Fibroblast of pulmonary artery (primary cell): ENCODE data around the gene SLC25A26.
A peak's percentile ranks its signal among the peaks of the same experiment; 100 is the strongest.
"Not testable (repeated sequence)": the region's sequence is repeated elsewhere in the genome, so short reads cannot be mapped to it uniquely, and the experiment has no call there.

Experiments used
- DNase-seq: peaks from one replicate; pipeline ENCODE4 v3.0.0-alpha.2; 2010; ENCODE audit warnings: low read depth
- H3K4me3 ChIP-seq: replicated peaks from 2 replicates; pipeline ENCODE4 v1.5.1; 2011; ENCODE audit warnings: low read depth, mild to moderate bottlenecking, control low read depth, low read length, moderate library complexity
- TF ChIP-seq, protein P1 (sequence below): IDR thresholded peaks from 2 replicates; pipeline ENCODE4 v1.5.1; 2011; ENCODE audit warnings: mild to moderate bottlenecking, control low read depth, low read length, inconsistent platforms; ENCODE audit errors: missing control alignments

The SLC25A26 gene

DNA sequence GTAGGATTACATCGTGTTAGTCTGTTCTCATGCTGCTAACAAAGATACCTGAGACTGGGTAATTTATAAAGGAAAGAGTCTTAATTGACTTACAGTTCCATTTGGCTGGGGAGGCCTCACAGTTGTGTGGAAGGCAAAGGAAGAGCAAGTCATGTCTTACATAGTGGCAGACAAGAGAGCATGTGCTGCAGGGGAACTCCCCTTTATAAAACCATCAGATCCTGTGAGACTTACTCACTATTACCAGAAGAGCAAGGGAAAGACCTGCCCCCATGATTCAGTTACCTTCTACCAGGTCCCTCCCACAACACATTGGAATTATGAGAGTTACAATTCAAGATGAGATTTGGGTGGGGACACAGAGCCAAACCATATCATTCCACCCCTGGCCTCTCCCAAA lies 3.4 kb downstream of the SLC25A26 start:
- no peak for DNase-seq
- no peak overlapping the region for H3K4me3 ChIP-seq
- TF ChIP-seq, protein P1, sequence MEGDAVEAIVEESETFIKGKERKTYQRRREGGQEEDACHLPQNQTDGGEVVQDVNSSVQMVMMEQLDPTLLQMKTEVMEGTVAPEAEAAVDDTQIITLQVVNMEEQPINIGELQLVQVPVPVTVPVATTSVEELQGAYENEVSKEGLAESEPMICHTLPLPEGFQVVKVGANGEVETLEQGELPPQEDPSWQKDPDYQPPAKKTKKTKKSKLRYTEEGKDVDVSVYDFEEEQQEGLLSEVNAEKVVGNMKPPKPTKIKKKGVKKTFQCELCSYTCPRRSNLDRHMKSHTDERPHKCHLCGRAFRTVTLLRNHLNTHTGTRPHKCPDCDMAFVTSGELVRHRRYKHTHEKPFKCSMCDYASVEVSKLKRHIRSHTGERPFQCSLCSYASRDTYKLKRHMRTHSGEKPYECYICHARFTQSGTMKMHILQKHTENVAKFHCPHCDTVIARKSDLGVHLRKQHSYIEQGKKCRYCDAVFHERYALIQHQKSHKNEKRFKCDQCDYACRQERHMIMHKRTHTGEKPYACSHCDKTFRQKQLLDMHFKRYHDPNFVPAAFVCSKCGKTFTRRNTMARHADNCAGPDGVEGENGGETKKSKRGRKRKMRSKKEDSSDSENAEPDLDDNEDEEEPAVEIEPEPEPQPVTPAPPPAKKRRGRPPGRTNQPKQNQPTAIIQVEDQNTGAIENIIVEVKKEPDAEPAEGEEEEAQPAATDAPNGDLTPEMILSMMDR: no peak

DNA sequence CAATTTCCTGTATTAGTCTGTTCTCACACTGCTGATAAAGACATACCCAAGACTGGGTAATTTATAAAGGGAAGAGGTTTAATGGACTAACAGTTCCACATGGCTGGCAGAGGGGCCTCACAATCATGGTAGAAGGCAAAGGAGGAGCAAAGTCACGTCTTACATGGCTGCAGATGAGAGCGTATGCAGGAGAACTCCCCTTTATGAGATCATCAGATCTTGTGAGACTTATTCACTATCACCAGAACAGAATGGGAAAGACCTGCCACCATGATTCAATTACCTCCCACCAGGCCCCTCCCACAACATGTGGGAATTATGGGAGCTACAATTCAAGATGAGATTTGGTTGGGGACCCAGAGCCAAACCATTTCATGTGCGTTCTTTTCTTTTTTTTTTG lies 5.3 kb downstream of the SLC25A26 start:
- not testable (repeated sequence) for DNase-seq, H3K4me3 ChIP-seq

DNA sequence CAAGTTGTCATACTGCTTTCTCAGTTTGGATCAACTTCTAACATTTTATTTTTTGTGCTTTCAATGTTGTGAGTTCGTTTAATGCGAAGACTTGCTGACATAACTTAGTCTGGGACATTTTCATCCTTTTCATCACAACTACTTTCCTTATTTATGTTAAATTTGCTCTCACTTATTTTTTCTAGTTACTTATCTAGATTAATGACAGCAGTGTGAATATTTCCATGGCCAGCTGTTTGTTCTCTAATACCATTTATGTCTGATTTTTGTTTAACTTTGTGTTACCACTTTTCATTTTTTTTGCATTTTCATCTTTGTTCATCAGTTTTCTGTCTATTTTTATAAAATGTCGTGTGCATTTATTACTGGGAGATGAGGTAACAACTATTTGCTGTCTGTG lies 6.2 kb downstream of the SLC25A26 start:
- TF ChIP-seq, protein P1: no peak
- DNase-seq: no peak
- no peak overlapping the region for H3K4me3 ChIP-seq

DNA sequence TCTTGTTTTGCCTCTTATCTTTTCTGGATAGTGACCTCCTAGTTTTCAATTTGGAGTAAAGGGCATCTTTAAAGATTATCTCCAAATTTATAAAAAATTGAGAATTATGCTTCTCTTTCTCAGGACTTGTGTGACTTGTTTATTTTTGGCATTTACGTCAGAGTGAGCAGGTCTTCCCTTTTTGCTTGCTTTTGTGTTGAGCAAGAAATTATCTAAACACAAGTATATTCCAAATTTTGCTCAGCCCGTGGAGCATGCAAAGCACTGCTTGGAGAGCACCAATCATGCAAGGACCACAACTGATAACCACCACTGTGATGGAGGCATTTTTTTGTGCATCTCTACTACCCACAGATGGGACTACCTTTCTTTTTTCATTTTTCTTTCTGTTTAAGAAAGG lies 7.1 kb downstream of the SLC25A26 start:
- no peak for DNase-seq
- H3K4me3 ChIP-seq: no peak overlapping the region
- TF ChIP-seq, protein P1: no peak

DNA sequence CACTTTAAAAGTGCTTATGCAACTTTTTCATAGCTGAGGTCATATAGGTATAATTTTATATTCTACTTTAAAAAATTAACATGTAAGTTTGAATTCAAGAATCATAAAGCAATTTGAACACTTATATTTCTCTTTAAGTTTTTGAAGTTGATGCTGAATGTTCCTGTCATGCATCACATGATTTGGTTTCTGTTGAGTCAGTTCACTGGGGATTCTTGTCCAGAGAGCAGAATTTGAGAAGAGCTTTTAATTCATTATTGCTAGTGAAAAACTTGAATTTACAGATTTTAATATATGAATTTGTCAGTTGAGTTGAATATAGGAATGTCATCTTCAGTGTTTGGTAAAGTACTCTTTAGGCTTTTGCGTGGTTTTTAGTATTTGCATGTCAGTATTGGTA lies 7.9 kb downstream of the SLC25A26 start:
- DNase-seq: no peak
- TF ChIP-seq, protein P1: no peak
- no peak overlapping the region for H3K4me3 ChIP-seq

DNA sequence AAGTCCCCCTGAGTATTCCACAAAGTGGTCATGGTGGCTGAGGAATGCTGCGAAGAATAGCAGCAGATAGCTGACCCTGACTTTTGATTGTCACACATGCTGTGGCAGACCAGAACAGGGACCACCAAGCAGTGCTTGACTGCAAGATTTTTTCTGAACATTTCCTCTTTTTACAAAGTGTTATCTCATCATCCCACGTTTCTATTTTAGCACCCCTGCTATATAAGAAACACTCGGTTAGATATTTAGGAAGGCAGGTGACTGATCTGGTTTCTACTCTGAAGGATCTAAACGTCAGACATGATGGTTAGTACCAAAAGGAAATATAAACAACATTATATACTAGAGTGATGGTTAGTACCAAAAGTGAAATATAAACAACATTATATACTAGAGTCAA lies 9.1 kb downstream of the SLC25A26 start:
- no peak for DNase-seq
- TF ChIP-seq, protein P1: no peak

DNA sequence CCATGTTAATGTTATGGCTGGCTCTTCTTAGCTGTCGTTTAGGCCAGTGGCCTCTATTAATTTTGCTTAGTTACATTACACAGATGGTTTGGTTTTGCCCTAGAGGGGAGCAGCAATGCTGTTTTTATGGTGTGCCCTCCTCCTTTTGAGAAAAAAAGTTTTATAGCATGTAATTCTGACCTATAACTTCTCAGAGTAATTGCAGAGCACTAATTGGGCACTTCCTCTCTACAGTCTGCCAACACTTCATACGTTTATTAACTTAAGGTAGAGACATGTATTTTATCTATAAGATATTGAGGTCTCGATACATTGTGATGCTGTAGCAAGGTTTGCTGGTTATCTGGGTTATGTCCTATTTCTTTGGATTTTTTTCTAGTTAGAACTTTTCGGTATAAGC lies 12.2 kb downstream of the SLC25A26 start:
- TF ChIP-seq, protein P1: no peak
- no peak for DNase-seq

More for the DNA sequence above, 9.1 kb downstream of the SLC25A26 start:
- H3K4me3 ChIP-seq: no peak overlapping the region

DNA sequence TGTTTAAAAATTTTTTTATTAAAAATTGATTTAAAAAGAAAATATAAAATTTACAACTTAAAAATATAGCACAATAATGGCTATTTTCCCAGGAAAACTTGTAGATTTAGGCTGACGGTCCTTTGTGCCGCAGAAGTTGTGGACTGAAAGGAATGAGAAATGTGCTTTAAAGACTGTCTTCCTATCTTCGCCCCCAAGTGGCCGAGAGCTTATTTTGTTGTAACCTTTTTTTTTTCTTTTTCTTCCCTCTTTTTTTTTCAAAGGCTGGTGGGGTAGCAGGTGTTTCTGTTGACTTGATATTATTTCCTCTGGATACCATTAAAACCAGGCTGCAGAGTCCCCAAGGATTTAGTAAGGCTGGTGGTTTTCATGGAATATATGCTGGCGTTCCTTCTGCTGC lies 15.5 kb downstream of the SLC25A26 start:
- TF ChIP-seq, protein P1: peak; percentile 32
- no peak overlapping the region for H3K4me3 ChIP-seq
- DNase-seq: peak; percentile 18

More for the DNA sequence above, 12.2 kb downstream of the SLC25A26 start:
- H3K4me3 ChIP-seq: no peak overlapping the region
